Measurements from ENCODE around the gene RFPL2. TPM values are rescaled to one million over a fixed set of nuclear protein-coding genes. Genes with fewer than 3 reads are reported as not detected.

Gene RFPL2
- total and polyA plus RNA-seq, 2 donors (not counting 3 experiments of a cell fraction or from before 2014, with no cell fraction given) = not detected

DNA sequence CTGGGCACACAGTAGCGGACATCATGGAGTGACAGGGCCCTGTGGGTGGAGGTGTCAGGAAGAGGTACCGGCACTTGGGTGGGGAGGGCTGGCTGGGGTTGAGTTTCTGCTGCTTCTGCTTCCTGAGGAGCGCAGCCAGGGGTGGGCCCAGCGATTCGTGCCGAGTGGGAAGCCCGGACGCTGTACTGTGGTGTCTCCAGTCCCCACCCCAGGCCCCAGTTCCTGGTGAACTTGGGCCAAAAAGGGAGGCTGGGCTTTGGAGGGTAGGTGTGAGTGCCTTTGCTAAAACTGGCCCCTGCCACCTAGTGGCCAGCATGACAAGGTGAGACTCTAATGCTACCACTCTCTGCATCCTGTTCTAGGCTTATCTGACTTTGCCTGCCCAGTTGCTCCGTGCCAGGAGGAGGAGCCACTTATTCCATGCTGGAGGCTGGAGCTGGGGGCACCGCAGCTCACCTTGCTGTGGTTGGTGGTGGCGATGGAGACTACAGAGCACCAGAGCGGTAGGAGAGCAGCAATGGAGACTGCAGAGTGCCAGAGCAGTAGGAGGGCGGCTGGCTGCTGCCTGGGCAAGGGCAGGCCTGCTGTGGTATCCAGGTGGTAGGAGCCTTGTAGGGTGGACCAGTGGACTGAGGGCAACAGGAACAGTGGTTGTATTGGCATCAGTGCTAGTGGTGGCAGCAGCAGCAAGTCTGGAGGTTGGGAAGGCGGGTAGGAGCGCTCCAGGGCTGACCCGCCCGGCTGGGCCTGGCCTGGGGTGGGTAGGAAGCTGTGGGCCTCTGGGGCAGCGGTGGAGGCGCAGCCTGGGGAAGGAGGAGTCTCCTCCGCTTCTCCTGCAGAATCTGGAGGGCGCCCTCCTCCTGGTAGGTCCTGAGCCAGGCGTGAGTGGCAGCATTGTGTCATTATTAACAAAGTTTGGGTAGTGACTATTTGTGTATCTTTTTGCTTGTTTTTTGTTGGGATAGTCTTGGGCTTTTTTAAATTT lies 2.2 kb upstream of the RFPL2 start:
- H3K36me3 ChIP-seq (ENCODE audit: control insufficient read depth in 2 of 2, extremely low read depth in 1 of 2, insufficient read depth in 2 of 2, low read length in 2 of 2) = no peaks in the 10 kb centered on the region
- no peak overlapping the region for H2AFZ ChIP-seq (ENCODE audit: low read depth, low read length)
- no peak for DNase-seq (ENCODE audit: low read depth, low spot score)
- TF ChIP-seq JUN (IDR thresholded peaks at IDR 0.05; ENCODE audit: borderline replicate concordance, insufficient read depth, insufficient read length, low read depth) (no peak), CTCF (IDR thresholded peaks at IDR 0.05; ENCODE audit: extremely low read depth in 1 of 2, insufficient read depth in 1 of 2, low read depth in 1 of 2, low read length in 2 of 2) (peak; percentile 32 to 71)
- H3K4me3 ChIP-seq (replicated peaks in 1 of 3; ENCODE audit: insufficient read depth in 1 of 3, low read depth in 1 of 3, low read length in 3 of 3) = no peak overlapping the region
- H3K4me2 ChIP-seq (ENCODE audit: insufficient read depth, low read length) = no peak overlapping the region
- H3K27me3 ChIP-seq (ENCODE audit: control insufficient read depth in 2 of 2, insufficient read depth in 2 of 2, low read length in 2 of 2) = peaks cover 4 to 19% of the 10 kb centered on the region in 2 experiments
- no peak overlapping the region for H3K27ac ChIP-seq (ENCODE audit: insufficient read depth, low read depth, low read length)
- H3K9me3 ChIP-seq (replicated peaks; ENCODE audit: control insufficient read depth, insufficient read depth, low read length) = no peaks in the 10 kb centered on the region
- H3K4me1 ChIP-seq (ENCODE audit: control insufficient read depth, extremely low read depth, insufficient read depth, low read length) = no peaks in the 10 kb centered on the region
- FAIRE-seq = peak; percentile 62
- BruUV-seq (replicated peaks) = no TSS peak
- intact Hi-C loops (cut with micrococcal nuclease) = loop anchor here (5.0 kb wide), 1 partner anchor 230 kb away; no protein-coding TSS in a partner anchor
- CTCF ChIA-PET = no interaction called here
- H3K79me2 ChIP-seq (ENCODE audit: control insufficient read depth, insufficient read depth, low read length) = no peaks in the 10 kb centered on the region
- H4K20me1 ChIP-seq (replicated peaks; ENCODE audit: control insufficient read depth, extremely low read depth, insufficient read depth, low read length) = no peaks in the 10 kb centered on the region
- dilution Hi-C loops (cut with MboI; ENCODE audit: extremely low pct_ligation_motif_present, low sequenced_read_pairs) = no loop called here
- no peak overlapping the region for H3K9ac ChIP-seq (replicated peaks; ENCODE audit: extremely low read depth, insufficient read depth, low read length)
- POLR2A ChIA-PET = no interaction called here
- no peaks in the 10 kb centered on the region for H3K9me1 ChIP-seq (replicated peaks; ENCODE audit: control insufficient read depth, extremely low read depth, insufficient read depth, low read length)
